ENCODE measurements around the gene GPRC5B. TPM values are rescaled to one million over a fixed set of nuclear protein-coding genes. Genes with fewer than 3 reads are reported as not detected.
A peak's percentile ranks its signal among the peaks of the same experiment; 100 is the strongest.

GPRC5B gene
- total RNA-seq, 1 donor from 2014 or later: 15.4 TPM

DNA sequence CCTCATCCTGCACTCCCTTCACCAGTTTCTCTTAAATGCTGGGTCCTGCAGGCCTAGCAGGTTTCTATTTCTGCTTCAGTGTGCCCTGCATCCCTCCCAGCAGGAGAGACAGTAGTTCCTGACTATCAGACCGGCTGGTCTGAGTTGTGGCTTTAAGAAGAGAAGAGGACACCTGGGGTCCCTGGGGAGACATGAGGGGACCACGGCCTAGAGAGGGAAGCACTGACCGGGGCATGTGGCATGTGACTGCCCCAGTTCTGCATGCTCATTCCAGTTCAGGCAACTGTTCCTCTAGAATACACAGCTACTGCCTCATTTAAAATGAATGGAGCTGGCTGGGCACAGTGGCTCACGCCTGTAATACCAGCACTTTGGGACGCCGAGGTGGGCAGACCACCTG, 61.3 kb downstream of the GPRC5B start:
- DNase-seq (no peak), ATAC-seq (no peak)
- intact Hi-C loops (cut with DNase I): no loop called here

GRCh38 chr16:19822533-19822932, 62.1 kb downstream of the GPRC5B start:
- no peak overlapping the region for H3K27ac ChIP-seq
- no peaks in the 10 kb centered on the region for H3K4me1 ChIP-seq
- H3K27me3 ChIP-seq (ENCODE audit: low read depth): no peaks in the 10 kb centered on the region
- TF ChIP-seq CTCF (IDR thresholded peaks at IDR 0.05): no peak
- peaks cover 5% of the 10 kb centered on the region for H3K36me3 ChIP-seq
- intact Hi-C loops (cut with DNase I): no loop called here
- no peaks in the 10 kb centered on the region for H3K9me3 ChIP-seq
- ATAC-seq: peak in 1 of 2 donors; percentile 53
- no peak for DNase-seq
- H3K4me3 ChIP-seq: no peak overlapping the region

More for the DNA sequence above, 61.3 kb downstream of the GPRC5B start:
- peaks cover 5% of the 10 kb centered on the region for H3K36me3 ChIP-seq
- TF ChIP-seq CTCF (IDR thresholded peaks at IDR 0.05): no peak
- H3K27ac ChIP-seq: no peak overlapping the region
- no peak overlapping the region for H3K4me3 ChIP-seq
- H3K27me3 ChIP-seq (ENCODE audit: low read depth): no peaks in the 10 kb centered on the region
- H3K9me3 ChIP-seq: no peaks in the 10 kb centered on the region
- H3K4me1 ChIP-seq: no peaks in the 10 kb centered on the region

DNA sequence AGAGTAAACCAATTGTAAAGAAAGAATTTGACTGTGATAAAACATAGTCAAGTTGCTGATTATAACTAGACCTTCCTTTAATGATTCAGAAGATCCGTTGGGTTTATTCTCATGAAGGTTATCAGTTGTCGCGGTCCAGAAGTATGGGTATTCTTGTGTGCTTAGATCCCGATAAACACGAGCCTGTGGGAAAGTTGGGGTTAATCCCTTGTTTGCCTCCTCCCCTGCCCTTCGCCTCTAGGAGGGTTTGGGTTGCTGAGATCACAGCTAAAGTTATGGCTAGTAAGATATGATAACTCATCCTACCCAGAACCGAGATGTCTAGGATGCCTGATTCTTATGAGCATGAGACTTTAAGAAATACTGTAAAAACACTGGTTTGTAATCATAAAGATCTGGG, 66.8 kb downstream of the GPRC5B start:
- no peaks in the 10 kb centered on the region for H3K36me3 ChIP-seq
- intact Hi-C loops (cut with DNase I): no loop called here
- no peaks in the 10 kb centered on the region for H3K4me1 ChIP-seq
- DNase-seq (no peak), ATAC-seq (no peak)
- H3K27me3 ChIP-seq (ENCODE audit: low read depth): no peaks in the 10 kb centered on the region
- no peak overlapping the region for H3K4me3 ChIP-seq
- H3K27ac ChIP-seq: no peak overlapping the region
- no peaks in the 10 kb centered on the region for H3K9me3 ChIP-seq
- no peak for TF ChIP-seq CTCF (IDR thresholded peaks at IDR 0.05)

DNA sequence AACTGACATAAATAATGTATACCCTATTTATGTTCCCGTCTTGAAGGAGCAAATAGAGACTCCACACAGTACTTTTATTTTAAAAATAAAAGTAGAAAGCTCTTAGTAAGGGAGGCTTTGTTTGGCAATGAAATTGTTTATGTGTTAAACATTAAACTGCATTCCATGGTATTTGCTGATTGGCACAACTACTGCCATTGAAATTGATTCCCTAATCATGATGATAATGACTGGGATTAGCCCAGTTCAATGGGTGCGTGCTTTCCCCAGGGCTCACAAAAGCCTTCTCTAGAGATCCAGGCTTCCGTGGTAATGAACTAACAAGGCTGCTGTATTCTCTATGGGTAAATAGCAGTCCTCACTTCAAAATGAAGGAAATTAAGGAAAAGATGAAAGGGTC, 67.5 kb downstream of the GPRC5B start:
- intact Hi-C loops (cut with DNase I): no loop called here
- Histone ChIP-seq H3K27ac (no peak overlapping the region), H3K9me3 (no peaks in the 10 kb centered on the region), H3K4me1 (no peaks in the 10 kb centered on the region), H3K36me3 (no peaks in the 10 kb centered on the region), H3K4me3 (no peak overlapping the region), H3K27me3 (ENCODE audit: low read depth) (no peaks in the 10 kb centered on the region)
- DNase-seq: no peak
- no peak for ATAC-seq
- no peak for TF ChIP-seq CTCF (IDR thresholded peaks at IDR 0.05)

- H3K36me3 ChIP-seq: no peaks in the 10 kb centered on the region
- intact Hi-C loops (cut with DNase I): no loop called here
- H3K27ac ChIP-seq: no peak overlapping the region
- peaks cover 5% of the 10 kb centered on the region for H3K4me1 ChIP-seq
- TF ChIP-seq CTCF (IDR thresholded peaks at IDR 0.05): no peak
- ATAC-seq (no peak), DNase-seq (no peak)
- no peak overlapping the region for H3K4me3 ChIP-seq
- H3K9me3 ChIP-seq: no peaks in the 10 kb centered on the region
- no peaks in the 10 kb centered on the region for H3K27me3 ChIP-seq (ENCODE audit: low read depth)
Observed at GRCh38 chr16:19815418-19815817, 69.2 kb downstream of the GPRC5B start.

DNA sequence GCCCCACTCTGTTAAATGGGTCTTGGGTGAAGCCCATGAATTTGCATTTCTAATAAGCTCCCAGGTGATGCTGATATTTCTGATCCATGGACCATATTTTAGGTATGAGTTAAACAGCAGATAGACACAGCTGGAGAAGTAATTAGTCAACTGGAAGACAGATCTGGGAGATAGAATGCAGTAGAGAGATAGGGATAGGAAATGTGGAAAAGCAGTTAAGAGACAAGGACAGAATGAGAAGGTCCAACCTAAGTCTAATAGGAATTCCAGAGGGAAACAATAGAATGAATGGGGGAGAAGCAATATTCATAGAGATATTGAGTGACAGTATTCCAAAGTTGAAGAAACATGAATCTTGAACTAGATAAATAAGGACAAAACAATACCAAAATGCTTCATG, 71.7 kb downstream of the GPRC5B start:
- Histone ChIP-seq H3K9me3 (no peaks in the 10 kb centered on the region), H3K36me3 (no peaks in the 10 kb centered on the region), H3K27ac (no peak overlapping the region), H3K4me3 (no peak overlapping the region), H3K27me3 (ENCODE audit: low read depth) (no peaks in the 10 kb centered on the region), H3K4me1 (peaks cover 17% of the 10 kb centered on the region)
- no peak for TF ChIP-seq CTCF (IDR thresholded peaks at IDR 0.05)
- ATAC-seq: no peak
- intact Hi-C loops (cut with DNase I): no loop called here
- no peak for DNase-seq

Measured in lower lobe of right lung (tissue), 2 donors.